Measurements from ENCODE around the gene CCDC200. TPM values are rescaled to one million over a fixed set of nuclear protein-coding genes. Genes with fewer than 3 reads are reported as not detected.

The CCDC200 gene
- total RNA-seq, 1 donor from 2014 or later, result not detected

Other genes with a start within 250 kb of the CCDC200 start
- 51.2 TPM for gene PTGES3L, start 248.5 kb downstream of the CCDC200 start, total RNA-seq
- gene RUNDC1, start 248.1 kb downstream of the CCDC200 start, total RNA-seq, result 14.8 TPM
- 536 TPM for gene RPL27, start 230.2 kb downstream of the CCDC200 start, total RNA-seq
- gene IFI35, start 221.8 kb downstream of the CCDC200 start, total RNA-seq, result 13.7 TPM
- 81.3 TPM for gene VAT1, start 206.2 kb downstream of the CCDC200 start, total RNA-seq
- gene RND2, start 203.4 kb downstream of the CCDC200 start, total RNA-seq, result 0.89 TPM
- gene BRCA1, start 103.3 kb downstream of the CCDC200 start, total RNA-seq, result 6.1 TPM
- gene NBR1, start 57.4 kb downstream of the CCDC200 start, total RNA-seq, result 97.6 TPM
- gene TMEM106A, start 16.7 kb downstream of the CCDC200 start, total RNA-seq, result 4.0 TPM
- gene RNU2-1, start 5.4 kb upstream of the CCDC200 start, total RNA-seq, result 6,310 TPM
- 4.4 TPM for gene ARL4D, start 170.4 kb upstream of the CCDC200 start, total RNA-seq